Measurements from ENCODE around the gene IL36B.

GRCh38 chr2:113009622-113010021 lies 43.0 kb downstream of the IL36B start:
- TF ChIP-seq CTCF (IDR thresholded peaks at IDR 0.05) (no peak), POLR2A (IDR thresholded peaks at IDR 0.05) (no peak)
